PFSK-1 (cell line): ENCODE measurements around the gene KCNQ1.

Experiments
- FOXP2 ChIP-seq: optimal IDR thresholded peaks from 2 replicates; pipeline ENCODE3; 2011; ENCODE audit warnings: borderline replicate concordance, control low read depth, inconsistent platforms; ENCODE audit not compliant: insufficient read depth; ENCODE audit errors: extremely low read length, extremely low read depth
- POLR2AphosphoS5 ChIP-seq: IDR thresholded peaks from 2 replicates; pipeline ENCODE4 v1.6.1; 2012; ENCODE audit warnings: low read depth, mild to moderate bottlenecking, control low read depth, low read length, moderate library complexity
- SIN3A ChIP-seq: IDR thresholded peaks from 2 replicates; pipeline ENCODE4 v1.6.1; 2012; ENCODE audit warnings: mild to moderate bottlenecking, low read length, moderate library complexity, borderline replicate concordance; ENCODE audit not compliant: insufficient read depth
- TAF1 ChIP-seq: IDR thresholded peaks from 2 replicates; pipeline ENCODE4 v1.6.1; 2012; ENCODE audit warnings: low read length, control low read depth, borderline replicate concordance; ENCODE audit not compliant: insufficient read depth
- TF ChIP-seq, protein P1 (sequence below), 2 experiments: IDR thresholded peaks; 2 replicates each; pipeline versions ENCODE4 v1.6.1 to v1.8.0; 2011 to 2012; ENCODE audit warnings: low read depth in 2 of 2, low read length in 2 of 2, control low read depth in 1 of 2, inconsistent platforms in 1 of 2, mild to moderate bottlenecking in 1 of 2, moderate library complexity in 1 of 2; ENCODE audit not compliant: insufficient read depth in 1 of 2

Gene KCNQ1

DNA sequence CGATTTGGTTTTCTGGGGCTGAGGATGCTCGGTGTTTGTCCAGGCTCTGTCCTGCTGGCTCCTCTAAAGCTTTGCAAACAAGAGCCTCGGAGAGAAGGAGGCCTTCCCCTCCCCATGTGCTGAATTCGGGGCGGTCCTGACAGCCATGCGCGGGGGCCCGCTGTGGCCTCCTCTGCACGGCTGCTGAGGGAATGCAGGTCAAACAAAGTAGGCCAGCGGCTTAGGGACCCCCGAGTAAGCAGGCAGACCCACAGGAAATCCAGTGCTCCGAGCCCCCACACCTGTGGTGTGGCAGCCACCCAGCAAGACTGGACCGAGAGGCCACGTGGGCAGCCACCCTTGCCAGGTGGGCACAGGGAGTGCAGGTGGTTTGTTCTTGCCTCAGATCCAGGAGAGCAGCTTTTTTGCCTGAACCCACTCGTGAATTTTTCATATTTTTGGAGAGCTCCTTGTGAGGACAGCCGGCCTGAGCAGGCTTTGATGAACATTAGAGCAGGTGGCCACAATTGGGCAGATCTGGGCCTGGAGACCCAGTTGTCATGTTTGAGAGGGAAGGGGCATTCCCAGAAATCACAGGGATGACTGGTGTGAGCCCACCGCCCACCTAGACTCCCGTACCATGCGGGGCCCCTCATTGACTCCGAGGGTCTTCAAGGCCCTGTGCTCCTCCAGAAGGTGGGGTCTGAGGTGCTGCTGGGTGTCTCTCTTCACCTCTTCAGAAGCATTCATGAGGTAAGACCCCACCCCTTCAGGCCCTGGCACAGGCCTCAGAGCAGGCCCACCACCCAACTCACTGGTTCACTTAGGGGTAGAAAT is 298.0 kb downstream of the KCNQ1 start:
- TF ChIP-seq FOXP2 (no peak), SIN3A (no peak), TAF1 (no peak), POLR2AphosphoS5 (no peak)
- TF ChIP-seq, protein P1, sequence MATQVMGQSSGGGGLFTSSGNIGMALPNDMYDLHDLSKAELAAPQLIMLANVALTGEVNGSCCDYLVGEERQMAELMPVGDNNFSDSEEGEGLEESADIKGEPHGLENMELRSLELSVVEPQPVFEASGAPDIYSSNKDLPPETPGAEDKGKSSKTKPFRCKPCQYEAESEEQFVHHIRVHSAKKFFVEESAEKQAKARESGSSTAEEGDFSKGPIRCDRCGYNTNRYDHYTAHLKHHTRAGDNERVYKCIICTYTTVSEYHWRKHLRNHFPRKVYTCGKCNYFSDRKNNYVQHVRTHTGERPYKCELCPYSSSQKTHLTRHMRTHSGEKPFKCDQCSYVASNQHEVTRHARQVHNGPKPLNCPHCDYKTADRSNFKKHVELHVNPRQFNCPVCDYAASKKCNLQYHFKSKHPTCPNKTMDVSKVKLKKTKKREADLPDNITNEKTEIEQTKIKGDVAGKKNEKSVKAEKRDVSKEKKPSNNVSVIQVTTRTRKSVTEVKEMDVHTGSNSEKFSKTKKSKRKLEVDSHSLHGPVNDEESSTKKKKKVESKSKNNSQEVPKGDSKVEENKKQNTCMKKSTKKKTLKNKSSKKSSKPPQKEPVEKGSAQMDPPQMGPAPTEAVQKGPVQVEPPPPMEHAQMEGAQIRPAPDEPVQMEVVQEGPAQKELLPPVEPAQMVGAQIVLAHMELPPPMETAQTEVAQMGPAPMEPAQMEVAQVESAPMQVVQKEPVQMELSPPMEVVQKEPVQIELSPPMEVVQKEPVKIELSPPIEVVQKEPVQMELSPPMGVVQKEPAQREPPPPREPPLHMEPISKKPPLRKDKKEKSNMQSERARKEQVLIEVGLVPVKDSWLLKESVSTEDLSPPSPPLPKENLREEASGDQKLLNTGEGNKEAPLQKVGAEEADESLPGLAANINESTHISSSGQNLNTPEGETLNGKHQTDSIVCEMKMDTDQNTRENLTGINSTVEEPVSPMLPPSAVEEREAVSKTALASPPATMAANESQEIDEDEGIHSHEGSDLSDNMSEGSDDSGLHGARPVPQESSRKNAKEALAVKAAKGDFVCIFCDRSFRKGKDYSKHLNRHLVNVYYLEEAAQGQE (IDR thresholded peaks at IDR 0.05; ENCODE audit: insufficient read depth in 1 of 2, low read depth in 2 of 2, low read length in 2 of 2) = no peak

DNA sequence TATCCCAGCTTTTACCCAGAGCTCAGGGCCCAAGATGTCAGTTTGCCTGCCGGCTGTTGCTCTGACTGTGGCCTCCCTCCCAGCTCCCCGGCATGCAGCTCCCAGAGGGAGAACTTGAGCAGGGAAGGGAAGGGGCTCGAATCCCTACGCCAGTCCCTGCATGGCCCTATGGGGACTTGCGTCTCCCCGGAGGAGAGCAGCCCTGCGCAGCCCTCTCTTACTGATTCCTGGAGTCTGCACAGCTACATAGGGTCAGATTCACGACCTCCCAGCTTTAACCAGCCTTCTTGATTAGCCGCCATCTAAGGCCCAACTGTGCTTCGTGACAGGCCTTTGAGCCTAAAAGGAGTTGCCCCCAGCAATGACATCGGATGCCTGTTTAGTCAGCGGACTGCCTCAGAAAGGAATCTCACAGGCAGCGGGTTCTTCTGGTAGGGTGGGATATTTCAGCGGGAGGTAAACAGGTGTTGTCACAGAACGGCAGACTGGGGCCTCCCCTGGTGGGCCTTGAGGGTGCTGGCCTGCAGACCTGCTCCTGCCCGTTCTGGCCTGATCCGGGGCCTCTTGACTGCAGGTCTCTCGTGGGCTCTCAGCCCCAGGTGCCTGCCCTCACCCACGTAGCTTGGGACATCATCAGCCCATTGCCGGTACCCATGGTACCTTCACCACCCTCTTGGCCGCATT is 298.8 kb downstream of the KCNQ1 start:
- no peak for TF ChIP-seq TAF1
- no peak for TF ChIP-seq POLR2AphosphoS5
- no peak for TF ChIP-seq SIN3A
- TF ChIP-seq, protein P1 (IDR thresholded peaks at IDR 0.05; ENCODE audit: insufficient read depth in 1 of 2, low read depth in 2 of 2, low read length in 2 of 2) = no peak
- no peak for TF ChIP-seq FOXP2

DNA sequence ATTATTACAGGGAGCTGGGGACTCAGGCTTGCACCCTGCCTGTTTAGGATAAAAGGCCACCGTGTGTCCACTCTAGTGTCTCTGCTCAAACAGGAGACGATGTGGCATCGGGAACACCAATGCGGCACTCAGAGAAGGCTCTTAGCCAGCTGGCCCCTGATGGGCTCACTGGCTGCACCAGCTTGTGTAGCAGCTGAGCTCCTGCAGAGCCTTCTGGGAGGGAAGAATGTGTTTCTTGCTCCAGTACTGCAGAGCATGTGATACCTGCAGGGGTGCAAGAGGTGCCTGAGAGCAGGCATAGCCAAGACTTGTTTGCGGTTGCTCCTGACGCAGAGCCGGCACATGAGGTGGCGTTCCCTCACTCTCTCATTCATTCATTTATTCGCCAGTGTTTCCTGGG is 299.4 kb downstream of the KCNQ1 start:
- TF ChIP-seq, protein P1 (IDR thresholded peaks at IDR 0.05; ENCODE audit: insufficient read depth in 1 of 2, low read depth in 2 of 2, low read length in 2 of 2) = no peak
- TF ChIP-seq TAF1 (no peak), SIN3A (no peak), FOXP2 (no peak), POLR2AphosphoS5 (no peak)

DNA sequence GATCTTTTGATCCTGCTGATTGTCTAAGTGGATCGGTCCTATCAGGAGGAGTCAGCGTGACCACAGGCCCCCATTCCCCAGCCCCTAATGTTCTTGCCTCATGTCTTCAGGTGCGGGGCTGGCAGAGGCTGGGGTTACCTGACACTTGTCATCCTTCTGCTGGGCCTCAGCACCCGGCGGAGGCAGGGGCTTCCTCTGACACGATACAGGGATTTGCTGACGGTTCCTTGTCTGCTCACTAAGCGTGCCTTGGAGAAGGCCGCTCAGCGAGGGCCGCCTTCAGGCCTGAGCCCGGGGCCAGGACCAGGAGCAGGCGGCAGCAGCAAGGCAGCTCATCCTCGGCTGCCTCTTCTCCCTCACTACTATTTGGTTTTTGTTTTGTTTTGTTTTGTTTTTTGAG is 300.7 kb downstream of the KCNQ1 start:
- TF ChIP-seq FOXP2 = no peak
- no peak for TF ChIP-seq SIN3A
- TF ChIP-seq POLR2AphosphoS5 = no peak
- TF ChIP-seq TAF1 = no peak
- TF ChIP-seq, protein P1 (IDR thresholded peaks at IDR 0.05; ENCODE audit: insufficient read depth in 1 of 2, low read depth in 2 of 2, low read length in 2 of 2) = no peak
